CD14-positive monocyte (primary cell): ENCODE results near the gene DENND1A. TPM values are rescaled to one million over a fixed set of nuclear protein-coding genes. Genes with fewer than 3 reads are reported as not detected.
A peak's percentile ranks its signal among the peaks of the same experiment; 100 is the strongest.

ENCODE experiments used
- DNase-seq, 3 donors: peaks; one replicate each; pipeline ENCODE4 v3.0.0-alpha.2; 2011 to 2022
- H2AFZ ChIP-seq: 2 replicates; pipeline ENCODE4 v1.6.0; 2012; ENCODE audit warnings: mild to moderate bottlenecking, low read depth, low read length, inconsistent platforms; ENCODE audit not compliant: insufficient read depth, poor library complexity, severe bottlenecking
- H3K27ac ChIP-seq, 2 donors: 1 replicate in 1 of 2; 2 replicates in 1 of 2; pipeline ENCODE4 v1.5.1; 2012 to 2013; ENCODE audit warnings: low read length in 2 of 2, control low read depth in 1 of 2, inconsistent platforms in 1 of 2, low read depth in 1 of 2, mild to moderate bottlenecking in 1 of 2
- H3K27me3 ChIP-seq, 2 donors: one replicate each; pipeline versions ENCODE4 v1.6.0 to v1.6.1; 2011 to 2013; ENCODE audit warnings: low read length in 2 of 2; ENCODE audit not compliant: control insufficient read depth in 2 of 2, insufficient read depth in 2 of 2
- H3K36me3 ChIP-seq, 2 donors: replicated peaks in 1 of 2; 1 replicate in 1 of 2; 2 replicates in 1 of 2; pipeline versions ENCODE4 v1.5.1 to v1.6.1; 2012 to 2013; ENCODE audit warnings: low read length in 2 of 2, control low read depth in 1 of 2, inconsistent platforms in 1 of 2, mild to moderate bottlenecking in 1 of 2; ENCODE audit not compliant: insufficient read depth in 2 of 2, control insufficient read depth in 1 of 2
- H3K4me1 ChIP-seq, 2 donors: 1 replicate in 1 of 2; 2 replicates in 1 of 2; pipeline versions ENCODE4 v1.5.1 to v1.6.1; 2012 to 2013; ENCODE audit warnings: low read length in 2 of 2, control low read depth in 1 of 2, inconsistent platforms in 1 of 2, mild to moderate bottlenecking in 1 of 2, moderate library complexity in 1 of 2; ENCODE audit not compliant: insufficient read depth in 2 of 2, control insufficient read depth in 1 of 2
- H3K4me2 ChIP-seq: replicated peaks from 2 replicates; pipeline ENCODE3; 2012; ENCODE audit warnings: low read length, moderate library complexity, mild to moderate bottlenecking; ENCODE audit not compliant: poor library complexity, severe bottlenecking; ENCODE audit errors: extremely low read depth
- H3K4me3 ChIP-seq, 3 experiments: fragments of 200-600 bp in 1 of 3; sonication (generic) in 1 of 3; replicated peaks in 1 of 3; 1 replicate in 2 of 3; 2 replicates in 1 of 3; pipeline ENCODE4 v1.5.1; 2011 to 2013; ENCODE audit warnings: low read length in 3 of 3, mild to moderate bottlenecking in 3 of 3, control low read depth in 2 of 3, low read depth in 2 of 3, inconsistent platforms in 1 of 3, moderate library complexity in 1 of 3
- H3K79me2 ChIP-seq: 2 replicates; pipeline ENCODE4 v1.6.0; 2012; ENCODE audit warnings: mild to moderate bottlenecking, control low read depth, inconsistent platforms, low read length, moderate library complexity; ENCODE audit not compliant: insufficient read depth
- H3K9ac ChIP-seq: 2 replicates; pipeline ENCODE4 v1.6.0; 2017; ENCODE audit warnings: low read length, mild to moderate bottlenecking; ENCODE audit not compliant: insufficient read depth, poor library complexity, severe bottlenecking
- H3K9me3 ChIP-seq, 2 donors: replicated peaks in 1 of 2; 1 replicate in 1 of 2; 2 replicates in 1 of 2; pipeline versions ENCODE4 v1.5.1 to v1.6.1; 2012 to 2013; ENCODE audit warnings: low read length in 2 of 2, control low read depth in 1 of 2; ENCODE audit not compliant: control insufficient read depth in 1 of 2, insufficient read depth in 1 of 2
- H4K20me1 ChIP-seq: 2 replicates; pipeline ENCODE4 v1.6.0; 2012; ENCODE audit warnings: mild to moderate bottlenecking, low read length, control low read depth, moderate library complexity; ENCODE audit not compliant: insufficient read depth
- H3K27ac Mint-ChIP-seq, 7 donors: one replicate each; pipeline ENCODE4 v1.8.0; 2020; ENCODE audit warnings: mild to moderate bottlenecking in 7 of 7, mixed read lengths in 7 of 7, moderate library complexity in 6 of 7, inconsistent platforms in 2 of 7
- H3K27me3 Mint-ChIP-seq, 3 donors: one replicate each; pipeline ENCODE4 v1.8.0; 2021 to 2022; ENCODE audit warnings: low read depth in 3 of 3, mild to moderate bottlenecking in 3 of 3, mixed read lengths in 3 of 3, moderate library complexity in 3 of 3, inconsistent platforms in 1 of 3
- H3K36me3 Mint-ChIP-seq, 2 donors: one replicate each; pipeline ENCODE4 v1.8.0; 2020; ENCODE audit warnings: mixed read lengths in 2 of 2, inconsistent platforms in 1 of 2, mild to moderate bottlenecking in 1 of 2
- H3K4me1 Mint-ChIP-seq: one replicate; pipeline ENCODE4 v1.8.0; 2020; ENCODE audit warnings: mild to moderate bottlenecking, mixed read lengths
- H3K4me3 Mint-ChIP-seq, 2 donors: one replicate each; pipeline ENCODE4 v1.8.0; 2020; ENCODE audit warnings: mild to moderate bottlenecking in 2 of 2, mixed read lengths in 2 of 2, moderate library complexity in 1 of 2
- H3K9me3 Mint-ChIP-seq, 7 donors: one replicate each; pipeline ENCODE4 v1.8.0; 2020 to 2022; ENCODE audit warnings: mixed read lengths in 7 of 7, mild to moderate bottlenecking in 6 of 7, moderate library complexity in 6 of 7, inconsistent platforms in 2 of 7
- CTCF ChIP-seq: fragments of 200-600 bp; IDR thresholded peaks from one replicate; pipeline ENCODE4 v1.8.0; 2022; ENCODE audit warnings: antibody characterized with exemption, mild to moderate bottlenecking
- WGBS: methylation state at CpG from one replicate; pipeline ENCODE4 v1.1.5; 2013; ENCODE audit warnings: missing lambda C conversion rate; ENCODE audit not compliant: insufficient coverage; 5-methylcytosine and 5-hydroxymethylcytosine counted together
- intact Hi-C, 2 donors: fragments of 100-400 bp; cut with micrococcal nuclease; formaldehyde crosslinking; loops; one replicate each; pipeline versions ENCODE4 v1.15.0 to v1.15.1; 2023
- polyA plus RNA-seq, 3 donors: library from polyadenylated mRNA; depleted of rRNA in 1 of 3; unstranded in 2 of 3; stranded (reverse) in 1 of 3; fragments of 300-500 nt in 2 of 3; fragments of >200 nt in 1 of 3; fragmentation: Illumina TruSeq in 2 of 3; gene quantifications; 1 replicate in 2 of 3; 2 replicates in 1 of 3; pipeline ENCODE4 v1.2.3, GENCODE V29; 2012 to 2021

Gene DENND1A
- polyA plus RNA-seq, 3 donors, result 24.8 to 73.0 (median 29.4) TPM

DNA sequence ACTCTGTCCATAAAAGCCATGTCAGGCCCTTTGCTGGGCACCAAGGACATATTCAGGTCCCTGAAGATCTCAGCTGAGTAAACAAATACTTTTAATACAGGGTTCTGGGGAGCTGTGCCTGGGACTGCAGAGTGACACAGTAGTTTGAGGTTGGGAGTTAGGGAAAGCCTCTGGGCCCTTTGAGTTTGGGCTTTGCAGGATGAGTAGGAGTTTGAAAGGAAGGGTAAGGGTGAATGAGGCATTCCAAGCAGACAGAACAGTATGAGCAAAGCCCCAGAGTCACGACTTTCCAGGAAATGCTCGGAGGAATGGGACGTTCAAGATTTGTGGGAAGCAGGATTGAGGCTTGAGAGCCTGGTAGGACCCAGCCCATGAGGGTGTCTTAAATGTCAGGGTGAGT is 560.6 kb downstream of the DENND1A start:
- Mint-ChIP-seq H3K4me1 (peaks cover 6% of the 10 kb centered on the region), H3K27me3 (peaks cover 34 to 53% (median 41%) of the 10 kb centered on the region in 3 donors), H3K9me3 (peaks cover 0 to 5% (median 0%) of the 10 kb centered on the region in 7 donors), H3K36me3 (peaks cover 0 to 2% of the 10 kb centered on the region in 2 donors), H3K27ac (no peak overlapping the region), H3K4me3 (peak overlapping the region in 1 of 2 donors; percentile 22)
- intact Hi-C loops, result no loop called here
- no peak overlapping the region for H3K9ac ChIP-seq
- no peaks in the 10 kb centered on the region for H3K36me3 ChIP-seq
- WGBS, result 84% methylated on average over 3 of the region's 3 CpGs
- H3K4me3 ChIP-seq, result no peak overlapping the region
- H4K20me1 ChIP-seq, result no peaks in the 10 kb centered on the region
- H3K4me2 ChIP-seq, result no peak overlapping the region
- H3K27ac ChIP-seq, result no peak overlapping the region
- DNase-seq, result no peak
- no peaks in the 10 kb centered on the region for H3K4me1 ChIP-seq
- H3K9me3 ChIP-seq, result no peaks in the 10 kb centered on the region
- H3K27me3 ChIP-seq, result peaks cover 6 to 26% of the 10 kb centered on the region in 2 donors
- H3K79me2 ChIP-seq, result no peaks in the 10 kb centered on the region
- no peak overlapping the region for H2AFZ ChIP-seq
- TF ChIP-seq CTCF, result no peak

- no peak for TF ChIP-seq CTCF
- H3K4me3 ChIP-seq, result no peak overlapping the region
- no peaks in the 10 kb centered on the region for H4K20me1 ChIP-seq
- no peak overlapping the region for H3K4me2 ChIP-seq
- 95% methylated on average over 4 of the region's 6 CpGs for WGBS
- peaks cover 0 to 2% of the 10 kb centered on the region in 2 donors for H3K36me3 Mint-ChIP-seq
- no peak overlapping the region for H3K27ac ChIP-seq
- H3K27ac Mint-ChIP-seq, result peak overlapping the region in 1 of 7 donors; percentile 37
- H3K9me3 ChIP-seq, result no peaks in the 10 kb centered on the region
- no peak overlapping the region for H3K4me3 Mint-ChIP-seq
- H3K27me3 ChIP-seq, result peaks cover 0 to 20% of the 10 kb centered on the region in 2 donors
- peaks cover 3% of the 10 kb centered on the region for H3K4me1 Mint-ChIP-seq
- no peaks in the 10 kb centered on the region for H3K36me3 ChIP-seq
- peaks cover 29 to 46% (median 38%) of the 10 kb centered on the region in 3 donors for H3K27me3 Mint-ChIP-seq
- peaks cover 0 to 5% (median 0%) of the 10 kb centered on the region in 7 donors for H3K9me3 Mint-ChIP-seq
- H2AFZ ChIP-seq, result no peak overlapping the region
- no peaks in the 10 kb centered on the region for H3K4me1 ChIP-seq
- H3K9ac ChIP-seq, result no peak overlapping the region
- no peaks in the 10 kb centered on the region for H3K79me2 ChIP-seq
- no peak for DNase-seq
- intact Hi-C loops, result no loop called here
These were observed 561.3 kb downstream of the DENND1A start for GRCh38 chr9:123368536-123369153.
